Measurements from ENCODE around the gene FBXO17.
"Not testable (repeated sequence)": the region's sequence is repeated elsewhere in the genome, so short reads cannot be mapped to it uniquely, and the experiment has no call there.

FBXO17 gene, protein sequence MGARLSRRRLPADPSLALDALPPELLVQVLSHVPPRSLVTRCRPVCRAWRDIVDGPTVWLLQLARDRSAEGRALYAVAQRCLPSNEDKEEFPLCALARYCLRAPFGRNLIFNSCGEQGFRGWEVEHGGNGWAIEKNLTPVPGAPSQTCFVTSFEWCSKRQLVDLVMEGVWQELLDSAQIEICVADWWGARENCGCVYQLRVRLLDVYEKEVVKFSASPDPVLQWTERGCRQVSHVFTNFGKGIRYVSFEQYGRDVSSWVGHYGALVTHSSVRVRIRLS

DNA sequence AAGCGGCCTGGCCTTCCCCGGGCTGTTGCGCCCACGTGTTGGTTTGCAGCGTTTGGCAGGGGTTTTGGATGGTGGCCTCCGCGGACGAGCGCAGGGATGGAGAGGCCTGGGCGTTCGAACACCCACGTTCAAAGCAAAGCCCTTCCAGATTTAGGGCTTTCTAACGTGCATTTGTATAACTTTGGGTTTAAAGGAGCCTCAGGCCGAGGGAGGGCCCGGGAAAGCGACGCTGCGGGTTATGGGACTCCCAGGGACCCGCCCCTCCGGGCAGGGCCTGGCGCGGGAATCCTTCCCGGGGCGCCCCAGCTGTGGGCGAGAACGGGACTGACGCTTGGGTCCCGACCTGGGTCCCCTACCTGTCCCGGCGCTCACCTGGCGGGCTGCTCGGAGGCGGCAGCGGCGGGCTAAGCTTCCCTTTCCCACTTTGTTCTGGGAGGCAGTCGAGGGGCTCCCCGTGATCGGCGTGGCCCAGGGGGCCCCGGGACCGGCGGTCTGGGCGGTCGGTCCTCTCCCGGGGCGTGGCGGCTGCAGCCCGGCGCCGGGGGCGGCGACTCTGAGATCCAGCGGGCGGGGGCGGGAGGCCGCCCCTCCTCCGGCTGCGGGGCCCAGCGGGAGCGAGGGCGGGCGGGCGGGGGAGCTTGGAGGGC lies at the start of gene FBXO17:
Gene FBXO17 (minus strand): TSS at position 529 of the 647 bp plus-strand sequence. CDS start 25,423 bp downstream, outside the sequence.
- peaks cover under 1% of the 10 kb centered on the region for H3K36me3 Mint-ChIP-seq (ENCODE audit: low read depth)
- H3K4me3 Mint-ChIP-seq: peak within 1 kb of the TSS; percentile 56
- H3K9me3 Mint-ChIP-seq: peaks cover under 1% of the 10 kb centered on the region
- peaks cover 18% of the 10 kb centered on the region for H3K4me1 Mint-ChIP-seq (ENCODE audit: low read depth)
- no peak for DNase-seq (ENCODE audit: low spot score)
- peaks cover 25% of the 10 kb centered on the region for H3K27me3 Mint-ChIP-seq (ENCODE audit: low read depth)
- H3K27ac Mint-ChIP-seq: no peak within 1 kb of the TSS

DNA sequence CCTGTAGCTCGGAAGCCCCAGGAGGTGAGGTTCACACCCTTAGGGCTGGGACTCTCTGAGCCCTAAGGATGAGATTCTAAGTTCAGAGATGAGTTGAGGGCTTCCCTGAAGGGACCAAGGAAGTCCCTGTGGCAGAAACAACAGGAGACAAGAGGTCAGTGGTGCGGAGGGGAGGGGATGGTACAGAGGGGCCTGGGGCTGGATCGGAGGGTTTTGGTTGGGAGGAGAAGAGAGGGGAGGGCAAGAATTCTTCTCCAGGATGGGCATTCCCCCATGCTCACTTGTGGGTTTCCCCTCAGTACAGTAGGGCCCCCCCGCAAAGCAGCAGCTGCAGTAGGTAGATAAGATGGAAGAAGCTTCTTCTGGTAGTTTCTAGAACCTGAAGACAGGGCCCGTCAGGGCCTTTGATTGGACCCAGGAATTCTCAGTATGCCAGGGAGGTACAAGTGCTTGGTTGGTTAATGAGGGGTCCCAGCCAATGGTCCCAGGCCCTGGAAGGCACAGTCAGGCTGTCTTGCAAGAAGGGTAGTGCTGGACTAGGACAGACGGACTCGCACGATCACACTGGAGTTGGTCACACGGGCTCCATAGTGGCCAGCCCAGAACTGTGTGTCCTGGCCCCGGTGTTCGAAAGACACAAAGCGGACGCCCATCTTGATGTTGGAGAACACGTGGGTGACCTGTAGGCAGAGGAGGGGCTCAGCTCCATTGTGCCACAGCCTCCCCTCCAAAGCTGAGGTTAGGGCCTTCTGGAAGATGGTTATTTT lies 49.5 kb upstream of the FBXO17 start:
- H3K4me1 Mint-ChIP-seq (ENCODE audit: low read depth): no peaks in the 10 kb centered on the region
- H3K4me3 Mint-ChIP-seq: no peak overlapping the region
- no peak for DNase-seq (ENCODE audit: low spot score)
- H3K36me3 Mint-ChIP-seq (ENCODE audit: low read depth): no peaks in the 10 kb centered on the region
- no peak overlapping the region for H3K27ac Mint-ChIP-seq
- peaks cover 3% of the 10 kb centered on the region for H3K27me3 Mint-ChIP-seq (ENCODE audit: low read depth)
- H3K9me3 Mint-ChIP-seq: no peaks in the 10 kb centered on the region

DNA sequence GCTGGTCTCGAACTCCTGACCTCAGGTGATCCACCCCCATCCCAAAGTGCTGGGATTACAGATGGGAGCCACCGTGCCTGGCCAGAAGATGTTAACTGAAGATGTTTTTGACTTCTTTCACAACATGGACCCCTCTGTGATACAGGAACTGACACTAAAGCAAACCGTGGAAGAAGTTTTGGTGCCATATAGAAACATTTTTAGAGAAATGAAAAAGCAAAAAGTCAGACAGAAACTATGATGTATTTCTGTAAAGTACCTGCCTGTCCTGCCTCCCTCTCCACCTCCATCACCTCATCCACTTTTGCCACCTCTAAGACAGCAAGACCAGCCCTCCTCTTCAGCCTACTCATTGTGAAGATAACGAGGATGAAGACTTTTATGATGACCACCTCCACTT lies 45.5 kb upstream of the FBXO17 start:
- peaks cover 3% of the 10 kb centered on the region for H3K27me3 Mint-ChIP-seq (ENCODE audit: low read depth)
- no peak overlapping the region for H3K27ac Mint-ChIP-seq
- H3K9me3 Mint-ChIP-seq: no peaks in the 10 kb centered on the region
- no peaks in the 10 kb centered on the region for H3K4me1 Mint-ChIP-seq (ENCODE audit: low read depth)
- H3K4me3 Mint-ChIP-seq: no peak overlapping the region
- no peaks in the 10 kb centered on the region for H3K36me3 Mint-ChIP-seq (ENCODE audit: low read depth)
- no peak for DNase-seq (ENCODE audit: low spot score)

DNA sequence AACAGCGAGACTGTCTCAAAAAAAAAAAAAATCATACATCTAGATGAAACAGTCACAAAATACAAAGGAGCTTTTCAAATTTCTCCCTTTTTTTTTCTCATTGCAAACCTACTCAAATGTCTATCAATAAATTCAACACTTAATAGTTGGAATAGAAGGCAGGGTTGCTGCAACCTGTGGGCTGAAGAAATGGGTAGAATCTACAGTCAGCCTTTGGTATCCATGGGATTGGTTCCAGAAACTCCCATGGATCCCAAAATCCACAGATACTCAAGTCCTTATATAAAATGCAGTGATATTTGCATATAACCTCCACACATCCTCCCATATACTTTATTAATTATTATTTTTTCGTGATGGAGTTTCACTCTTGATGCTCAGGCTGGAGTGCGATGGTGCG lies 42.1 kb upstream of the FBXO17 start:
- Mint-ChIP-seq H3K9me3 (no peaks in the 10 kb centered on the region), H3K36me3 (ENCODE audit: low read depth) (no peaks in the 10 kb centered on the region), H3K4me1 (ENCODE audit: low read depth) (no peaks in the 10 kb centered on the region), H3K27ac (no peak overlapping the region), H3K4me3 (no peak overlapping the region), H3K27me3 (ENCODE audit: low read depth) (peaks cover 3% of the 10 kb centered on the region)
- DNase-seq (ENCODE audit: low spot score): no peak

DNA sequence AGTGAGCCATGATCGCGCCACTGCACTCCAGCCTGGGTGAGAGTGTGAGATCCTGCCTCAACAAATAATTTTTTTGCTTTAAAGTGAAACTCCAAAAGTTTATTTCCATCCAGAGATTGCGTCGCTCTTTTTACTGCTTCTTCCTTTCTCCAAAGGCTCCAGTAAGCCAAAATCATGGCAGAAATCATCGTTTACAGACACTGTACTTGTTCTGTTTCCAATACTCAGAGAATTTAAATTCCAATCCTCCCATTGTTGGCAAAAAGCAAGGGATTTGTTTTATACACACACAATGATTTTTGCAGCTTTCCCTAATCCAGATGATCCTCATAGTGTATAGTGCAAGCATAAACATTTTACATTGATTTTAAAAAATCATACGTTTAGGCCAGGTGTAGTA lies 41.5 kb upstream of the FBXO17 start:
- H3K9me3 Mint-ChIP-seq: no peaks in the 10 kb centered on the region
- peaks cover 3% of the 10 kb centered on the region for H3K27me3 Mint-ChIP-seq (ENCODE audit: low read depth)
- no peak overlapping the region for H3K27ac Mint-ChIP-seq
- no peak overlapping the region for H3K4me3 Mint-ChIP-seq
- H3K36me3 Mint-ChIP-seq (ENCODE audit: low read depth): no peaks in the 10 kb centered on the region
- no peaks in the 10 kb centered on the region for H3K4me1 Mint-ChIP-seq (ENCODE audit: low read depth)
- DNase-seq (ENCODE audit: low spot score): no peak

DNA sequence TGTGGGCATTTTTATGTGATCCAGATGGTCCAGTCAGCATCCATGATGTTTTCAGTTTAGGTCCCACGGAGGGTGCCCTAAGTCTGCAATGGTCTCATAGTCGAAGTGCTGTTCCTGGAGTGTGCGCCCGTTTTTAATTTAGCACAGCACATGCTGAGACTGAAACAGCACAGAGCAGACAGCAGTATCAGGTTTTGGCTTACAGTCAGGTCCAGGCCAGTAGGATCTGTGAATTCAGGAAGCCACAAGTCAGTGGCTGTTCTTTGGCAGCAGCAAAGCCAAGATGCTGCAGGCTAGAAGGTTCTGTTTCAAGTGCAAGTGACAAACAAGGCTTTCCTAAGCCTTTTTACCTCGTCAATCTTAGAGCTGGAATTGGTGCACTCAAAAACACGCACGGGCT lies 38.5 kb upstream of the FBXO17 start:
- Mint-ChIP-seq H3K27ac (no peak overlapping the region), H3K27me3 (ENCODE audit: low read depth) (peaks cover 3% of the 10 kb centered on the region), H3K9me3 (no peaks in the 10 kb centered on the region), H3K36me3 (ENCODE audit: low read depth) (no peaks in the 10 kb centered on the region), H3K4me1 (ENCODE audit: low read depth) (no peaks in the 10 kb centered on the region), H3K4me3 (no peak overlapping the region)
- DNase-seq (ENCODE audit: low spot score): no peak

DNA sequence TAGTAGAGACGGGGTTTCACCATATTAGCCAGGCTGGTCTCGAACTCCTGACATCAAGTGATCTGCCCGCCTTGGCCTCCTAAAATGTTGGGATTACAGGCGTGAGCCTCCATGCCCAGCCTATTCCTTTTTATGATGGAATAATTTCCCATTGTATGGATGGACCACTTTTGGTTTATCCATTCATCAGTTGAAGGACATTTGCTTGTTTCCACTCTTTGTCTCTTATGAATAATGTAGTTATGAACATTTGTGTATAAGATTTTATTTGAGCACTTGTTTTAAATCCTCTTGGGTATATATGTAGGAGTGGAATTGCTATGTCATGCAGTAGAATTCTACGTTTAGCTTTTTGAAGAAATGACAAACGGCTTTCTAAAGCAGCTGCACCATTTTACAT lies 33.5 kb upstream of the FBXO17 start:
- no peak for DNase-seq (ENCODE audit: low spot score)
- Mint-ChIP-seq H3K4me1 (ENCODE audit: low read depth) (peaks cover 7% of the 10 kb centered on the region), H3K36me3 (ENCODE audit: low read depth) (no peaks in the 10 kb centered on the region), H3K9me3 (no peaks in the 10 kb centered on the region), H3K27me3 (ENCODE audit: low read depth) (peaks cover 8% of the 10 kb centered on the region), H3K27ac (no peak overlapping the region), H3K4me3 (no peak overlapping the region)

DNA sequence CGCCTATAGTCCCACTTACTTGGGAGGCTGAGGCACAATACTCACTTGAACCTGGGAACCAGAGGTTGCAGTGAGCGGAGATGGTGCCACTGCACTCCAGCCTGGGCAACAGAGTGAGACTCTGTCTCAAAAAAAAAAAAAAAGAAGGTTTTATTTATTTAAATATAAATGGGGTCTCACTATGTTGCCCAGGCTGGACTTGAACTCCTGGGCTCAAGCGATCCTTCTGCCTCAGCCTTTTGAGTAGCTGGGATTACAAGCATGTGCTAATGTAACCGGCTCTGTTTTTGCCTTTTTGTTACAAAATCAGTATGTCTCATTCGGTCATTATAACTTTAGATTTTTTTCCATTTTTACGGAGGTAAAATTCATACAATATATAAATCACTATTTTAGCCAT lies 32.6 kb upstream of the FBXO17 start:
- no peaks in the 10 kb centered on the region for H3K9me3 Mint-ChIP-seq
- H3K4me3 Mint-ChIP-seq: no peak overlapping the region

DNA sequence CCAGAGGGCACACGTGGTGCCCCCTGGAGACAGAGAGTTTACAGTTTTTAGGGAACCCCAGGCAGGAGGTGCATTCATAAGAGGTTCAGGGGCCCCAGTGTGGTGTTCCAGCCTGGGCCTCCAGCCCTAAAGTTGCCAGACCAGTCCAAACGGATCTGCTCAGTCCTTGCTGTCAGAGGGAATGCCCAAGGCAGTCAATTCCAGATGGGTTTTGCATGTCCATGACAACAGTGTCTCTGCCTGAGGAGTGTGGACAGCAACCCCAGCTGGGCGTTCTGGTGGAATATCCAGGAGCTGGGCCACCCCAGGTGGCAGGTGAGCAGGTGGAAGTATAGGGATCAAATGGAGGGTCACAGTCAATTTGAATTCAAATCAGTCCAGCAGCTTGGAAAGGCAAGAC lies 31.6 kb upstream of the FBXO17 start:
- Mint-ChIP-seq H3K4me3 (no peak overlapping the region), H3K27ac (no peak overlapping the region), H3K4me1 (ENCODE audit: low read depth) (peaks cover 7% of the 10 kb centered on the region), H3K27me3 (ENCODE audit: low read depth) (peaks cover 11% of the 10 kb centered on the region), H3K9me3 (no peaks in the 10 kb centered on the region), H3K36me3 (ENCODE audit: low read depth) (no peaks in the 10 kb centered on the region)
- DNase-seq (ENCODE audit: low spot score): no peak

More for the DNA sequence above, 32.6 kb upstream of the FBXO17 start:
- peaks cover 11% of the 10 kb centered on the region for H3K27me3 Mint-ChIP-seq (ENCODE audit: low read depth)
- H3K4me1 Mint-ChIP-seq (ENCODE audit: low read depth): peaks cover 7% of the 10 kb centered on the region
- DNase-seq (ENCODE audit: low spot score): no peak
- H3K27ac Mint-ChIP-seq: no peak overlapping the region
- H3K36me3 Mint-ChIP-seq (ENCODE audit: low read depth): no peaks in the 10 kb centered on the region

DNA sequence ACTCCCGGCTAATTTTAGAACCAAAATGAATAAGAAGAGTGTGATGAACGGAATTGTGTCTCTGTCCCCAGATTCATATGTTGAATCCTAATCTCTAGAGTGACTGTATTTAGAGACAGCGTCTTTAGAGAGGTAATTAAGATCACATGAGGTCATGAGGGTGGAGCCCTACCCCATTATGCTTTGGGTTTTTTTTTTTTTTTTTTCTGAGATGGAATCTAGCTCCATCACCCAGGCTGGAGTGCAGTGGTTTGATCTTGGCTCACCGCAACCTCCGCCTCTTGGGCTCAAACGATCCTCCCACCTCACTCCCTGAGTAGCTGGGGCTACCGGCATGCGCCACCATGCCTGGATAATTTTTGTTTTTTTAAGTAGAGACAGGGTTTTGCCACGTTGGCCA lies 28.9 kb upstream of the FBXO17 start:
- Mint-ChIP-seq H3K4me1 (ENCODE audit: low read depth) (peaks cover 7% of the 10 kb centered on the region), H3K36me3 (ENCODE audit: low read depth) (no peaks in the 10 kb centered on the region), H3K27ac (no peak overlapping the region), H3K9me3 (no peaks in the 10 kb centered on the region), H3K27me3 (ENCODE audit: low read depth) (peaks cover 11% of the 10 kb centered on the region), H3K4me3 (no peak overlapping the region)
- no peak for DNase-seq (ENCODE audit: low spot score)

DNA sequence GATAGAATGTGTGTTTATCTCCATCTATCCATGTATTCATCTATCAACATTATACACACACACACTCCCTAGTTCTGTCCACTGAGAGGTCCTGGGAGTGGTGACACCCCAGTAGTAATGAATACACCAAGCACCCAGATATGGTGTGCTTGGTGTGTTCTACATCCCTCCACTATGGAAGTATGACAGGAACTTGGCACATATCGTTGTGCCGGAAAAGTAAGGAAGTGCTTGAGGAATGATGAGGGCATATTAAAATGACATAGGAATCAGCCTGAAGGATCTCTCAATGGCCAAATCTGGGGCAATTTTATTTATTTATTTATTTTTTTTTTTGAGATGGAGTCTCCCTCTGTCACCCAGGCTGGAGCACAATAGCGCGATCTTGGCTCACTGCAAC lies 28.3 kb upstream of the FBXO17 start:
- peaks cover 7% of the 10 kb centered on the region for H3K4me1 Mint-ChIP-seq (ENCODE audit: low read depth)
- H3K4me3 Mint-ChIP-seq: no peak overlapping the region
- no peak for DNase-seq (ENCODE audit: low spot score)
- H3K9me3 Mint-ChIP-seq: no peaks in the 10 kb centered on the region
- no peaks in the 10 kb centered on the region for H3K36me3 Mint-ChIP-seq (ENCODE audit: low read depth)
- peaks cover 15% of the 10 kb centered on the region for H3K27me3 Mint-ChIP-seq (ENCODE audit: low read depth)
- H3K27ac Mint-ChIP-seq: no peak overlapping the region

DNA sequence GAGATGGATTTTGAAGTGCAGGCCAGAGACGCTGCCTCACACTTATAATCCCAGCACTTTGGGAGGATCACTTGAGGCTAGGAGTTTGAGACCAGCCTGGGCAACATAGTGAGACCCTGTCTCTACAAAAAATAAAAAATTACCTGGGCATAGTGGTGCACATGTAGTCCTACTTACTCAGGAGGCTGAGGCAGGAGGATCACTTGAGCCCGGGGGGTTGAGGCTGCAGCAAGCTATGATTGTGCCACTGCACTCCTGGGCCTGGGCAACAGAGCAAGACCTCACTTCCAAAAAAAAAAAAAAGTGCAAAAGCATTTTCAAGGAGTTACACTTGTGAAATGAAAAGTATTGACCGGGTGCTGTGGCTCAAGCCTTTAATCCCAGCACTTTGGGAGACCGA lies 27.6 kb upstream of the FBXO17 start:
- no peaks in the 10 kb centered on the region for H3K36me3 Mint-ChIP-seq (ENCODE audit: low read depth)
- no peak overlapping the region for H3K27ac Mint-ChIP-seq

DNA sequence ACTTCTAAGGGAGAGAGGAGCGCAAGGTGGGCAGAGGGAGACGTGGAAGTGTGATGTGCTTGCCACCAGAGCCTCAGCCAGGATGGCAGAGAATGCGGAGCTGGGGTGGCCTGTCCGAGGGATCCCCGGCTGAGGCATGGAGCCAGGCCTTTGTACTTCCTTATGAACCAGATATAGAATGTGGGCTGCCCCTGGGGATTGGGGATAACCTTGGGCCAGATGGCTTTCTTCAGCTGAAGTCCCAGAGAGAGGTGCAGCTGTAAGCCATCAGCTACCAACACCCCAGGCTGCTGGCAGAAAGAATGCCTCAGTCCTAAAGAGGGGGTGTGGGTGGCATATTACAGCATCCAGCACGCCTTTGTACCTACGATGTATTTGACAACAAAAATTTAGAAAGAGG lies 25.5 kb upstream of the FBXO17 start:
- DNase-seq (ENCODE audit: low spot score): no peak
- Mint-ChIP-seq H3K27me3 (ENCODE audit: low read depth) (peaks cover 12% of the 10 kb centered on the region), H3K4me1 (ENCODE audit: low read depth) (peaks cover 4% of the 10 kb centered on the region), H3K27ac (no peak overlapping the region), H3K4me3 (no peak overlapping the region), H3K36me3 (ENCODE audit: low read depth) (no peaks in the 10 kb centered on the region), H3K9me3 (no peaks in the 10 kb centered on the region)

More for the DNA sequence above, 27.6 kb upstream of the FBXO17 start:
- Mint-ChIP-seq H3K27me3 (ENCODE audit: low read depth) (peaks cover 15% of the 10 kb centered on the region), H3K4me3 (no peak overlapping the region), H3K9me3 (no peaks in the 10 kb centered on the region), H3K4me1 (ENCODE audit: low read depth) (peaks cover 7% of the 10 kb centered on the region)
- no peak for DNase-seq (ENCODE audit: low spot score)

DNA sequence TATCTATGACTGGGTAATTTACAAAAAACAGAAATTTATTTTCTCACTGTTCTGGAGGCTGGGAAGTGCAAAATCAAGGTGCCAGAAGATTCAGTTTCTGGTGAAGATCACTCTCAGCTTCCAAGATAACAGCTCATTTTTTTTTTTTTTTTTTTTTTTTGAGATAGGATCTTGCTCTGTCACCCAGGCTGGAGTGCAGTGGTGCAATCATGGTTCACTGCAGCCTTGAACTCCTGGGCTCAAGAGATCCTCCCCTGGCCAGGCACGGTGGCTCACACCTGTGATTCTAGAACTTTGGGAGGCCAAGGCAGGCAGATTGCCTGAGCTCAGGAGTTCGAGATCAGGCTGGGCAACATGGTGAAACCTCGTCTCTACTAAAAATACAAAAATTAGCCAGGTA lies 22.0 kb upstream of the FBXO17 start:
- not testable (repeated sequence) for H3K27me3 Mint-ChIP-seq (ENCODE audit: low read depth); H3K4me3 Mint-ChIP-seq; H3K9me3 Mint-ChIP-seq; H3K4me1 Mint-ChIP-seq (ENCODE audit: low read depth); H3K36me3 Mint-ChIP-seq (ENCODE audit: low read depth); DNase-seq (ENCODE audit: low spot score); H3K27ac Mint-ChIP-seq
